Upper lobe of right lung (tissue), 1 donor: ENCODE data around the gene LGALS3BP. TPM values are rescaled to one million over a fixed set of nuclear protein-coding genes. Genes with fewer than 3 reads are reported as not detected.

Source experiments
- ATAC-seq: fragments of 200-7000 bp; cut with Tn5 transposase; one replicate; pipeline ENCODE4 v1.9.1; 2020; ENCODE audit warnings: mild to moderate bottlenecking, moderate library complexity
- DNase-seq: peaks from one replicate; pipeline ENCODE4 v3.0.0-alpha.2; 2020
- H3K27ac ChIP-seq: fragments of 200-600 bp; one replicate; pipeline ENCODE4 v1.8.0; 2022
- H3K27me3 ChIP-seq: fragments of 200-600 bp; one replicate; pipeline ENCODE4 v1.8.0; 2022; ENCODE audit warnings: mild to moderate bottlenecking
- H3K36me3 ChIP-seq: fragments of 200-600 bp; one replicate; pipeline ENCODE4 v1.8.0; 2022
- H3K4me1 ChIP-seq: fragments of 200-600 bp; one replicate; pipeline ENCODE4 v1.8.0; 2022
- H3K4me3 ChIP-seq: fragments of 200-600 bp; one replicate; pipeline ENCODE4 v1.8.0; 2022; ENCODE audit warnings: mild to moderate bottlenecking
- H3K9me3 ChIP-seq: fragments of 200-600 bp; one replicate; pipeline ENCODE4 v1.8.0; 2022
- CTCF ChIP-seq: fragments of 200-600 bp; IDR thresholded peaks from one replicate; pipeline ENCODE4 v1.8.0; 2022; ENCODE audit warnings: antibody characterized with exemption
- intact Hi-C: fragments of 100-400 bp; cut with DNase I; formaldehyde crosslinking; loops from one replicate; pipeline ENCODE4 v1.11.0; 2022
- long read RNA-seq: library from polyadenylated mRNA; unstranded; transcript quantifications from one replicate; pipeline ENCODE4 v2.0.0, GENCODE V29; 2021
- total RNA-seq: library from RNA; stranded (reverse); fragmentation: NEBNext Ultra II Directional; extraction: Animal tissue kit (Norgen Biotek cat#: 25700); gene quantifications from one replicate; pipeline ENCODE4 v1.2.1, GENCODE V29; 2021
- donor health status: DM: no; HTN: yes; CAD: no; lungs with severe emphysema.

LGALS3BP gene, protein sequence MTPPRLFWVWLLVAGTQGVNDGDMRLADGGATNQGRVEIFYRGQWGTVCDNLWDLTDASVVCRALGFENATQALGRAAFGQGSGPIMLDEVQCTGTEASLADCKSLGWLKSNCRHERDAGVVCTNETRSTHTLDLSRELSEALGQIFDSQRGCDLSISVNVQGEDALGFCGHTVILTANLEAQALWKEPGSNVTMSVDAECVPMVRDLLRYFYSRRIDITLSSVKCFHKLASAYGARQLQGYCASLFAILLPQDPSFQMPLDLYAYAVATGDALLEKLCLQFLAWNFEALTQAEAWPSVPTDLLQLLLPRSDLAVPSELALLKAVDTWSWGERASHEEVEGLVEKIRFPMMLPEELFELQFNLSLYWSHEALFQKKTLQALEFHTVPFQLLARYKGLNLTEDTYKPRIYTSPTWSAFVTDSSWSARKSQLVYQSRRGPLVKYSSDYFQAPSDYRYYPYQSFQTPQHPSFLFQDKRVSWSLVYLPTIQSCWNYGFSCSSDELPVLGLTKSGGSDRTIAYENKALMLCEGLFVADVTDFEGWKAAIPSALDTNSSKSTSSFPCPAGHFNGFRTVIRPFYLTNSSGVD
- 405 TPM for total RNA-seq
- long read RNA-seq, transcript LGALS3BP-202 (5 exons, 936 nt), result minor isoform, 10 of 632 reads
- long read RNA-seq, transcript LGALS3BP-201 (6 exons, 2,405 nt), result major isoform, 490 of 632 reads
- long read RNA-seq, partial matches to known transcripts, result 38 of 632 reads
- long read RNA-seq, other reads (novel, unspliced or antisense), result 93 of 632 reads

- no peaks in the 10 kb centered on the region for H3K9me3 ChIP-seq
- DNase-seq (peak; percentile 87), ATAC-seq (peak; percentile 87)
- peak within 1 kb of the TSS; percentile 73 for H3K27ac ChIP-seq
- no peak for TF ChIP-seq CTCF
- no peaks in the 10 kb centered on the region for H3K36me3 ChIP-seq
- intact Hi-C loops, result no loop called here
- H3K4me3 ChIP-seq, result peak within 1 kb of the TSS; percentile 45
- no peaks in the 10 kb centered on the region for H3K27me3 ChIP-seq
- peaks cover 34% of the 10 kb centered on the region for H3K4me1 ChIP-seq
Measured at GRCh38 chr17:78979780-78980623, at the start of gene LGALS3BP. Gene LGALS3BP (minus strand): TSS chr17:78979923. CDS start chr17:78977191, 2,732 bp downstream.

- TF ChIP-seq CTCF, result no peak
- Histone ChIP-seq H3K27me3 (no peaks in the 10 kb centered on the region), H3K4me3 (no peak overlapping the region), H3K27ac (peak overlapping the region; percentile 77), H3K9me3 (no peaks in the 10 kb centered on the region), H3K36me3 (no peaks in the 10 kb centered on the region), H3K4me1 (peaks cover 39% of the 10 kb centered on the region)
- DNase-seq, result peak; percentile 40
- intact Hi-C loops, result no loop called here
- ATAC-seq, result no peak
Measured at GRCh38 chr17:79028496-79029326, 49.0 kb upstream of the LGALS3BP start.

GRCh38 chr17:79027925-79028491 lies 48.3 kb upstream of the LGALS3BP start:
- peak overlapping the region; percentile 77 for H3K27ac ChIP-seq
- DNase-seq (peak; percentile 54), ATAC-seq (peak; percentile 3)
- no peak overlapping the region for H3K4me3 ChIP-seq
- H3K36me3 ChIP-seq, result no peaks in the 10 kb centered on the region
- no peaks in the 10 kb centered on the region for H3K27me3 ChIP-seq
- intact Hi-C loops, result no loop called here
- TF ChIP-seq CTCF, result no peak
- H3K4me1 ChIP-seq, result peaks cover 45% of the 10 kb centered on the region
- H3K9me3 ChIP-seq, result no peaks in the 10 kb centered on the region

DNA sequence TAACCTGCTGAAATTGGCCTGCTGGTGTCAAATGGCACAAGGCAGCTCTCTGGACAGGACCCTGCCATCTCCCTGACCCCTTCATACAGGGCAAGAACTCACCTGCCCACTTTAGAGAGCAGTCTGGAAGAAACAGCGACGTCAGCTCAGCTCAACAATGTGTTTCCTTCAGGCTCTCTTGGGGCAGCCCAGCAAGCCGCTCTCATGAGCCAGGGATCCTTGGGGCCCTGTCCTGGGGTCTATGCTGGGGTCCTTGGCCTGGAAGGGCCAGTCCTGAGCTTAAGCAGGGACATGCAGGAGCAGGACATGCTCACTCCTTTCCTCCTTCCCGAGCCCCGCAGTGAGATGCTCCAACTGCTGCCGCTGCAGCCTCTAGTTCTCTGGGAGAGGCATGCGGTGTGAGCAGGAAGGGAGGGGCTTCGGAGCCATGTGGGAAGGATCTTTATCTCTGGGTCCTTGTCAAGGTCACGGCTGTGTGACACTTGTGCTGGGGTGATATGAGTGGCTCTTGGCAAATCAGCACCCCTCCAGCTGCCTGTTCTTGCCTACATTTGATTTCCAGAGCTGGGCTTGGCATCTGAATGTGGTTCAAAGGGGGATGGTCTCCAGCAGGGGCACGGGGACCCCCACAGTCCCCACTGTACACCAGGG lies 47.7 kb upstream of the LGALS3BP start:
- ATAC-seq, result no peak
- no peaks in the 10 kb centered on the region for H3K27me3 ChIP-seq
- DNase-seq, result peak; percentile 63
- peak overlapping the region; percentile 77 for H3K27ac ChIP-seq
- H3K4me3 ChIP-seq, result no peak overlapping the region
- intact Hi-C loops, result no loop called here
- no peak for TF ChIP-seq CTCF
- peaks cover 51% of the 10 kb centered on the region for H3K4me1 ChIP-seq
- no peaks in the 10 kb centered on the region for H3K36me3 ChIP-seq
- no peaks in the 10 kb centered on the region for H3K9me3 ChIP-seq
